Heart left ventricle (tissue), 13 donors: ENCODE data around the gene BTG2.

Source experiments
- POLR2A ChIP-seq, 2 donors: fragments of 450-650 bp; IDR thresholded peaks; one replicate each; pipeline ENCODE4 v1.6.1; 2017; ENCODE audit warnings: antibody characterized with exemption in 2 of 2, mild to moderate bottlenecking in 2 of 2, moderate library complexity in 2 of 2
- TF ChIP-seq, protein P1 (sequence below), 12 donors: fragments of 200-600 bp; sonication (generic) in 4 of 12; IDR thresholded peaks; one replicate each; pipeline versions ENCODE4 v1.5.0 to v1.8.0; 2018 to 2022; ENCODE audit warnings: antibody characterized with exemption in 12 of 12, mild to moderate bottlenecking in 5 of 12
- donor health status: ischemic (EF 13 %, LVEDD 7.1; RV severe dilation, severe dysfunction).
- donor health status: DM: no; HTN: yes; CAD: no.
- donor health status: DM: no; HTN: no; CAD: no.
- donor health status: ischemic (EF 25% LVEDD 6.9; RV normal size, moderate dysfunction).
- donor health status: ischemic (EF 25% LVEDD 5.7; RV mildly dilated, moderate dysfunction).
- donor health status: ischemic (EF 35%, LVEDD 5.7; RV mildly dilated, moderate dysfunction).
- donor health status: nonischemic (EF 11% LVEDD 7.7; RV severe dilation, severe dysfunction).
- donor health status: DM: yes; HTN: yes; CAD: no.
- donor health status: PGD.
- donor health status: ischemic (EF 29% LVEDD 5.4; RV normal size, mild dysfunction).
- donor health status: nonischemic (EF 23%, LVEDD 6.1; RV moderate dilation, normal function).

GRCh38 chr1:203269654-203270020 lies 35.7 kb upstream of the BTG2 start:
- TF ChIP-seq, protein P1, sequence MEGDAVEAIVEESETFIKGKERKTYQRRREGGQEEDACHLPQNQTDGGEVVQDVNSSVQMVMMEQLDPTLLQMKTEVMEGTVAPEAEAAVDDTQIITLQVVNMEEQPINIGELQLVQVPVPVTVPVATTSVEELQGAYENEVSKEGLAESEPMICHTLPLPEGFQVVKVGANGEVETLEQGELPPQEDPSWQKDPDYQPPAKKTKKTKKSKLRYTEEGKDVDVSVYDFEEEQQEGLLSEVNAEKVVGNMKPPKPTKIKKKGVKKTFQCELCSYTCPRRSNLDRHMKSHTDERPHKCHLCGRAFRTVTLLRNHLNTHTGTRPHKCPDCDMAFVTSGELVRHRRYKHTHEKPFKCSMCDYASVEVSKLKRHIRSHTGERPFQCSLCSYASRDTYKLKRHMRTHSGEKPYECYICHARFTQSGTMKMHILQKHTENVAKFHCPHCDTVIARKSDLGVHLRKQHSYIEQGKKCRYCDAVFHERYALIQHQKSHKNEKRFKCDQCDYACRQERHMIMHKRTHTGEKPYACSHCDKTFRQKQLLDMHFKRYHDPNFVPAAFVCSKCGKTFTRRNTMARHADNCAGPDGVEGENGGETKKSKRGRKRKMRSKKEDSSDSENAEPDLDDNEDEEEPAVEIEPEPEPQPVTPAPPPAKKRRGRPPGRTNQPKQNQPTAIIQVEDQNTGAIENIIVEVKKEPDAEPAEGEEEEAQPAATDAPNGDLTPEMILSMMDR (IDR thresholded peaks at IDR 0.05), result no peak
- no peak for TF ChIP-seq POLR2A (IDR thresholded peaks at IDR 0.05)
